GM12872 (cell line): ENCODE data around the gene ACP2.

Experiments used
- CTCF ChIP-seq: IDR thresholded peaks from 3 replicates; pipeline ENCODE4 v1.5.1; 2011; ENCODE audit warnings: low read depth, mild to moderate bottlenecking, low read length, moderate library complexity; ENCODE audit not compliant: insufficient read depth

Gene ACP2

DNA sequence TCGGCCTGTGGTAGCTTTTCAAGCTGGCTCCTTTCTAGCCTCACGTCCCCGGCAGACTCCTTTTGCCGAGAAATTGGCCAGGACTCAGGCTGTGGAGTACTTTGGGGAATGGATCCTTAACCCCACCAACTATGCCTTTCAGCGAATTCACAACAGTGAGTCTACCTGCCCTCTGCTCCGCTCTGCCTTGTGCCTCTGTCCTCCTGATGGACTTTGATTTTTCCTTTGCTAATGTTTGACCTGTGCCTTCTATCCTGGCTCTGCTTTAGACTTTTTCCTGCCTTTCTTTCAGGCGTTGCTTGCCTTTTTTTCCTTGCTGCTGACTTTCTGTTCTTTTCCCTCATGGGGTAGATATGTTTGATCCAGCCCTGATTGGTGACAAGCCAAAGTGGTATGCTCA is 33.8 kb upstream of the ACP2 start:
- no peak for TF ChIP-seq CTCF

- TF ChIP-seq CTCF = no peak
Measured at GRCh38 chr11:47280860-47281259, 32.2 kb upstream of the ACP2 start.

DNA sequence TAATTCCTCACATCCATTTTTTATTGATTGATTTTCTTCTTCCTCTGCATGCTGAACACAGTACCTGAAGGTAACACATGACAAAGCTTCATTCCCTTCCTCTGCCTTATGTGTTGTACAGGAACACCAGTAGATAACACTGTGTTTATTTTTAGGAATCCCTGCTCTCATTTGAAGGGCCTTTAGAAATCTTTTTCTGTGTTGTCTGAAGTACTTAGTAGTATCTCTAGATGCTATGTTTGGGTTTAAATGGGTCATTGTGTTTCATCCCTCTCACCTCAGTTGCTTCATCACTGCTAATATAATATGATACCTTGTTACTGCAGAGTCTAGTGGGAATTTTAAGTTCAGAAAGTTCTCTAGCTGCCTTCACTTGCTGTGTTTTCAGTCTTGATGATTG is 31.5 kb upstream of the ACP2 start:
- TF ChIP-seq CTCF = no peak

DNA sequence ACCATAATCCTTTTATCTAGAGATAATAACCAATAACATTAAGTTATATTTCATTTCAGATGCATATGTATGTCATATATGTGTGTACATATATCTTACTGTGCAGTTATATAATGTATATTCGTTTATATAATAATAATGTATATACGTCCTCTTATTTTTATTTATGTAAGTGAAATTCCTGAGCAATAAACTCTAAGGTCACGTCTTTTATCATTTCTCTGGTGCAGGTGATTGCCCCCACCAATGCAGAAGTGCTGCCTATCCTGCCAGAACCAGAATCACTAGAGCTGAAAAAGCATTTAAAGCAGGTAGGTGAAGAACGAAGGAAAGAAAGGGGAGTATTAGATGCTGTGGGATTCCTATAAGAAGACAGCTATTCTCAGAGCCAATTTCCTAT is 30.2 kb upstream of the ACP2 start:
- no peak for TF ChIP-seq CTCF

DNA sequence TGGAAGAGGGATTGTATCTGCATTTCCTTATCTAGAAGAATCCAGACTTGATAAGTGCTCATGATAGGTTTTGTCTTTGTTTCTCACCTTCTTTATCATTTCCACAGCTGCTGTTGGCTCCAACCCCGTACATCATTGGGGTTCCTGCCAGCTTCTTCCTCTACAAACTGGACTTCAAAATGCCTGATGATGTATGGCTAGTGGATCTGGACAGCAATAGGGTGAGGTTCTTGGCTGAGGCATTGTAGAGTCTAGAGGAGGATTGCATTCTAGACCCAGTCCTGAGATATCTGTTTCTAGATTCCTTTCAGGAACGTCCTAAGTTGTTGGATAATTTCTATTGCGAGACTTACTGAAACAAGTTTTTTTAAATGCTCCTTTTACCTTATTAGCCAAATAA is 29.4 kb upstream of the ACP2 start:
- no peak for TF ChIP-seq CTCF

- no peak for TF ChIP-seq CTCF
Measured at GRCh38 chr11:47276923-47277322, 28.3 kb upstream of the ACP2 start.

GRCh38 chr11:47274495-47275235 is 26.1 kb upstream of the ACP2 start:
- TF ChIP-seq CTCF = no peak

DNA sequence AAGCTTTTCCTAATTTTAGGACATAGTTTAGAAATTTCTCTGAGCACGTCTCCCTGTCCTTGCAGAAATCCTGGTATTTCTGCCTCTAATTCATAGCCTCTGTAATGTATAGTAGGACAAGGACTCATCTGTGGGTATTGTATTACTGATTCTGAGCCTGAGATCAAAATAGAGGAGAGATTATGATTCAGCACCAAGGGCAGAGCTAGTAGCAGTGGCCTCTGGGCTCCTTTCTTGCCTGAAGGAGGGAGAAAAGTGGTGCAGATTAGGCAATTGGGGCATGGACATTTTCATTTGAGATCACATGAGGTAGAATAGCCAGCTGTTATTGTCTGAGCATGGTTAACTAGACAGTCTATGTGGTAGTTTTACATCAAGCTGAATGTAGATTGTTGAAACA is 24.1 kb upstream of the ACP2 start:
- TF ChIP-seq CTCF = no peak
